ENCODE measurements around the gene TCEA2.

Gene TCEA2

DNA sequence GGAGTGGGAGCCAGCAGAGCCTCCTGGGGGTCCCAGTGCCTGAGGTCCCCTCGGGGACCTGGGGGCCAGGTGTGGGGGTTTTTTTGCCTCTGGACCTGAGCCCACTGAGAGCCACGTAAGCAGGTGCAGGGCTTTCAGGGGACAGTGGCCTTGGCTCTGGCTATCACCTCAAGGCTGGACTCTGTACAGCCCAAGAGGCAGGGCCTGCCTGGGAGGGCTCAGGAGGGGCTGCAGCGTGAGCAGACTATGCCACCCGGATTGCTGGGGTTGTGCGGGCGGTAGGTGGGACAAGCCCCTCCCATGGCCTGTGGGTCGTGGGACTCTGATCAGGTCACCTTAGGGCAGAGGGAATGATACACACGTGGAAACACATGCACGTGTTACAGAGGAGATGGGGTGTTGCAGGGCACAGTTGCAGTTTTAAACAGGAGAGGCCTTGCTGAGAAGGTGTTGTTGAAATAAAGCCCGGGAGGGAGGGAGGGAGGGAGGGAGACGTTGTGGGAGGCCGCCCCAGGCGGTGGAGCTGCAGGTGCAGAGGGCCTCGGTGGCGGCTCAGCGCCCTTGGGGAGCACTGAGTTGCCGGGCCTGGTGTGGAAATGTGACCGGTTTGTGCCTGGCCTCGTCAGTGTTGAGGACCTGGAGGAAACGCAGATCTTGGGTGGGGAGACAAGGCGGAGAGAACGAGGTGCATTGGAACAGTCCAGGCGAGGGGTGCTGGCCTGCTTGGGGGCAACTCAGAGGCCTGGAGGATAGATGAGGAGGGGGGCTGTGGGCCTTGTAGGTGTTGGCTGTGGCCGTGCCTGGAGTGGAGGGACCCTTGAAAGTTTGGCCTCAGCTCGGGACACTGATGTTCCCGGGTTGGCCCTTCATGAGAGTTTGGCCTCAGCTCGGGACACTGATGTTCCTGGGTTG, 2.3 kb downstream of the TCEA2 start:
- DNase-seq (ENCODE audit: low read depth), result no peak

DNA sequence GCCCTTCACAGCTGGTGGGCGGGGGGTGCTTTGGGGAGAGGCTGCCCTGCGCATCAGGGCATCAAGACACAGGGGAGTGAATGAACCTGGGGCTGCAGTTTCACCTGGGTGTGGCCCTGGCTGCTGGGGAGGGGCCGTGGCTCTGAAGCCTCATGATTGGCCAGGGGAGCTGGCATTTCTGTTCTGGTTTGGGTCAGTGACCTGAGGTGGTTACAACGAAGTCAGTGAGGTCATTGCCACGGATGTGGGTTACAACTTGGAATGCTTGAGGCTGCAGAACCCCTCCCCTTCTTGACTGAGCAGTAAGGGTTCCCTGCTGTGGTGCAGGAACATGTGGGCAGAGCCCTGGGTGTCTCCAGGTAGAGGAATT, 3.0 kb downstream of the TCEA2 start:
- DNase-seq (ENCODE audit: low read depth), result no peak

DNA sequence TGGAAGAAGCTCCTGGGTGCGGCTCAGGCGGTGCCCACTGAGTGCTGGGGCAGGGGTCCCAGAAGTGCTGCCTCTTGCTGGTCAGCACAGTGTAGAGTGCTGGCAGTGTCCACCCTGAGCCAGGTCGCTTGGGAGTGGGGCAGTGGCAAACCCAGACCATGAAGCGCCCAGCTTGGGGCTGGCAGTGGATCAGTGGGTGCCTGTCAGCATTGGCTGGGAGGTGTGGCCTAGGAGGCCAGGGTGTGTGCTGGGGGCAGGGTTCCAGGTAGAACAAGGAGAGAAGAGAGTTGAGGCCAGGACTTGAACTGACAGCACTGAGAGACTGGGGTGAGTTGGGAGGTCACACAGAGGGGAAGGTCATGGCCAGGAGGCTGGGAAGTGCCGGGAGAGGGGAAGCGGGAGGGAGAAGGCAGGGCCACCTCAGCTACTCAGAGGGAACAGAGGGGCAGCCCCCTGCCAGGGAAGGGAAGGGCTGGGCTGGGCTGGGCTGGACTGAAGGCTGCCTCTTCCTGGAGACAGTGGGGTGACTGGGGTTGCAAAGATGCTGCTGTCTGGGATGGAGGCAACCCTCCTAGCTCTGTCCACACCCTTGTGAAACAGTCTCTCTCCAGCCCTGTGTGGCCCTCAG, 4.1 kb downstream of the TCEA2 start:
- DNase-seq (ENCODE audit: low read depth), result no peak

DNA sequence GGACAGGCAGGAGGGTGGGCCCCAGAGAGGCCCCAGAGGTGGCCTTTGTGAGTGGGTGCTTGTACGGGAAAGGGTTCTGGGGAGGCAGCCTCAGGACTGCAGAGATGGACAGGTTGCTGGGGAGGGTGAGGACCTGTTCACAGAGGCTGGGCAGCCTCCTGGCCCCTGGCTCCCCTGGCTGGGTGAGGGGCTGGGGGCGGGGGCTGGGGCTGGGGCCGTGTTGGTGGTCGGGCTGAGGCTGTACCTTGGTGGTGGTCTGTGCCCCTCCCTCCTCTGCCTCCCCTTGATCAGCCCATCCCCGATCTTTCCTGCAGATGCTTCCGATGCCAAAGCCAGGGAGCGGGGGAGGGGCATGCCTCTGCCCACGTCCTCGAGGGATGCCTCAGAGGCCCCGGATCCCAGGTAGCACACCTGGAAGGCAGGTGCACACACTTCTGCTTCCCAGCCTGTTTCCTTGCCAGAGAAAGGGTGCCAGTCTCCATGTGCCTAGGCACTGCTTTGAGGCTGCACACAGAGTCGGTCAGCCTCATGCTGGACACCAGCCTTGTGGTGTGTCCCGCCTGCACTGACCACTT, 4.8 kb downstream of the TCEA2 start:
- no peak for DNase-seq (ENCODE audit: low read depth)

DNA sequence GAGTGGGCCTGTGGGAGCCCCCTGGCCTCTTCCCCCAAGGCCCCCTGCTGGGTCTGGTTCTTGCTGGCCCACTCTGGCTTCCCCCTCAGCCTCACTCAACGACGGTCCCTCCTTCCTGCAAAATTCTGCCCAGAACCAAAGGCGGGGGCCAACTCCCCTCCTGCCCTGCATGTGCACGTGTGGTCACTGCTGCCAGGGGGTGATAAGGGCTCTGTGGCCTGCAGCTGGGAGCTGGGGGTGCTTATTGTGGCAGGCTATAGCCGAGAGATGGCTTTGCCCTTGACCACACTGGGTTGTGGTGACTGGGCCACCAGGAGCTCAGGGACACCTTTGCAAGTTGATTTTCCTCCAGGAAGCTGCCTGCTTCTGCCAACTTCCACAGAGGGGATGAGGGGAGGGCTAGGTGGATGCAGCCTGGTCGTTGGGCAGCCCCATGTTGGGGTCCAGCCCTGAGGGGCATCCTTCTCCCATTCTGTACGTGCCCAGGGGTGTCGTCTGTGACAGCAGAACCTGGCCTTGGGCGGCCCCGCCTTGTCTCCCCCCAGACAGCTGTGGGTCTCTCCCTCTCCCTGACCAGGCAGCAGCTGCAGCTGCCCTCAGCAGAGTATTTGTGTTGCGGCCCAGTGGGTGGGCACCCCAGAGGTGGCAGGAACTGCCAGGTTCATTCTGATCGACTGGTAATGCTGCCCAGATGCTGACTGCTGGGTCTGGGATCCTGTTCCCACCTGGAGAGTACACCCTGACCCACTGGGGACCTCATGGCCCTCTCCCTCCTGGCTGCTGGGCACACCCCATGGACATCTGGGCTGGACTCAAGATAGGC, 5.6 kb downstream of the TCEA2 start:
- DNase-seq (ENCODE audit: low read depth), result no peak

DNA sequence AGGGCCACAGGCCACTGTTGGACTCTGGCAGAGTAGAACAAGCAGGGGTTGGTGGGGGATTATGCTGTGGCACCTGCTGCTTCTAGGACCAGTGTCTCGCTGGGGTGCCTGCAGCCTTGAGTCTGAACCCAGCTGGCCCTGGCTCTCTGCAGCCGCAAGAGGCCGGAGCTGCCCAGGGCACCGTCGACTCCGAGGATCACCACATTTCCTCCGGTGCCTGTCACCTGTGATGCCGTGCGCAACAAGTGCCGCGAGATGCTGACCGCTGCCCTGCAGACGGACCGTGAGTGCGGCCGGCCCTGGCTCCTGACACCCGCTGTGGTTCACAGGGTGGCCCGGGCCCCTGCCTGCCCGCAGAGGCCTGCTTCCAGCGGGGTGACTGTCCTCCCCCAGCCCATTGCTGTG, 6.2 kb downstream of the TCEA2 start:
- no peak for DNase-seq (ENCODE audit: low read depth)

DNA sequence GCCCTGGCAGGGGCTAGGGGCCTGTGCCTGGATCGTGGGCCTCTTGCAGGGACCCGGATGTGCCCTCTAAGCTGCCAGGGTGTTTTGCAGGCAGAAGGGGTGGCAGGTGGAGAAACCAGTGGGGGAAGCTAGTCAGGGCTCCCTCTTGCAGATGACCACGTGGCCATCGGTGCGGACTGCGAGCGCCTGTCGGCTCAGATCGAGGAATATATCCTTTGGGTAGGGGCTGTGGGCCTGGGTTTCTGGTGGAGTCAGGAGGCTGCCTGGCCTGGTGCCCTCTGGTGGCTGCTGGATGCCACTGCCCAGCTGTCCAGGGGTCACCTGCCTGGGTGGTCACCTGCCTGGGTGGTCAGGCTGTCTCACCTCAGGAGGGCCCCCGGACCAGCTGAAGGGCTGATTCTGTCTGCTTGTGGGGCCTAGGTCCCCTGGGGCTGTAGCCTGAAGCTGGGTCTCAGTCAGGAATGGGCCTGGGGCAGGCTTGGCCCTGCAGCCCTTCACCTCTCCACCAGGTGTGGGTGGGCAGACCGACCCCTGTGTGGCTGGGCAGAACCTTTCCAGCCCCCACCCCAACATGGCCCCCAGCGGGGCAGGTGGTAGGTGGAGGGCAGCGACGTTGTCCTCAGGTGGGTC, 6.7 kb downstream of the TCEA2 start:
- DNase-seq (ENCODE audit: low read depth), result no peak

DNA sequence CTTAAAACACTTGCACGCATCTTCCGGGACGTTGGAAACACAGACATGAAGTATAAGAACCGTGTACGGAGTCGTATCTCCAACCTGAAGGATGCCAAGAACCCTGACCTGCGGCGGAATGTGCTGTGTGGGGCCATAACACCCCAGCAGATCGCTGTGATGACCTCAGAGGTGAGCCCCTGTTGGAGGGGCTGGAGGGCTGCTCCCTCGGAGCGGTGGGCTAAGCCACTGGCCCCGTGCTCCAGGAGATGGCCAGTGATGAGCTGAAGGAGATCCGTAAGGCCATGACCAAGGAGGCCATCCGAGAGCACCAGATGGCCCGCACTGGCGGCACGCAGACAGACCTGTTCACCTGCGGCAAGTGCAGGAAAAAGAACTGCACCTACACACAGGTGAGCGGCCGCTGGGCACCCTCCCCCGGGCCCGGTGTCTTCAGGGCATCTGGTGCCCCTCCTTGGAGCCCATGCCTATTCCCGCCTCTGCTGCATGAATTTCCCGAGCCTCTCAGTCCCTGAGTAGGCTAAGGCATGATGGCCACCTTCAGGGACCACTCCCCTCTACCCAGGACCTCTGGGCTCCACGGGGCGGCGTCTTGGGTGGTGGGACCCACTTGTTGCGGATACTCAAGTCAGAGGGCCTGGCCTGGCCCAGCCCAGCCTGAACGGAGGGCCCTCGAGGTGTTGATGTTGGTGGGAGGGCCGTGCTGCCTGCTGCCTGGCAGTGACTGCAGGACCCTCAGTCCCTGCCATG, 7.4 kb downstream of the TCEA2 start:
- DNase-seq (ENCODE audit: low read depth), result no peak

DNA sequence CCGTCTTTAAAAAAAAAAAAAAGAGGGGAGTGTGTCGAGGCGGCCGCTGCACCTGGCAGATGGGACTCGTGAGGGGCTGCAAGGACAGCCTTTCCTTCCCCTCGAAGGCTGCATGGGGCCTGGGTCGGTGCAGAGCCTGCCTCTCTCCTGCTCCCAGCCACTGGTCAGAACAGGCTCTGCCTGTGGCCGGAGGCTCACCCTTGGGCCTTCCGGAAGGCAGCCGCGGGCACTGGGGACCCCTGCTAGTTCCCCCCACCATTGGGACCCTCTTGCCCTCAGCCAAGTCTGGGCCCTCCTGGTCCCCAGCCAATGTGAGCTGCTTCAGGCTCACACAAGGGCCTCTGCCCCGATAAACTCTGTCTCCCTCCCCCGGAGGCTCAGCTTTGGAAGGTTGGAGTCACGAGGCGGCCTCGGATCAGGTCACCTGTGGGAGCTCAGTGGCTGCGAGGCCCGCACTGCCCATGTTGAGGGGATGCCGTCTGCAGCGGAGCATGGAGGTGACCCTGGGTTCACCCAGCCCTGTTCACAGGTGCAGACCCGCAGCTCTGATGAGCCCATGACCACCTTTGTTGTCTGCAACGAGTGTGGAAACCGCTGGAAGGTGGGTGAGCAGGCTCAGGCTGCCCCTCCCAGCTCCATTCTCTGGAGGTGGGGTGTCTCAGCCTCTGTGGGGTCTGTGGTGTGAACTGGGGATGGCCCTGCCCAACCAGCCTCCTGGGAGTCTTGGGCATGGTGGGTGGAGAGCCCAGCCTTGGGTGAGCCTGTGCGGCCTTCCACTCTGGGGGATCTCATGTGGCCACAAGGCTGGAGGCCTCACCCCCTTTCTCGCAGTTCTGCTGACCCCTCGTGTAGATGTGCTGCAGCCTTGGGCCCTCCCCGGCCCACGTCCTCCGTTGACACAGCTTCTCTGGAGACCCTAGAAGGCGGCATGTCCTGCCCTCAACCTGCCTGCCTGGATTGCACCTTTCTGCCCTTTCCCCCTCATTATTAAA, 8.6 kb downstream of the TCEA2 start:
- DNase-seq (ENCODE audit: low read depth), result no peak

DNA sequence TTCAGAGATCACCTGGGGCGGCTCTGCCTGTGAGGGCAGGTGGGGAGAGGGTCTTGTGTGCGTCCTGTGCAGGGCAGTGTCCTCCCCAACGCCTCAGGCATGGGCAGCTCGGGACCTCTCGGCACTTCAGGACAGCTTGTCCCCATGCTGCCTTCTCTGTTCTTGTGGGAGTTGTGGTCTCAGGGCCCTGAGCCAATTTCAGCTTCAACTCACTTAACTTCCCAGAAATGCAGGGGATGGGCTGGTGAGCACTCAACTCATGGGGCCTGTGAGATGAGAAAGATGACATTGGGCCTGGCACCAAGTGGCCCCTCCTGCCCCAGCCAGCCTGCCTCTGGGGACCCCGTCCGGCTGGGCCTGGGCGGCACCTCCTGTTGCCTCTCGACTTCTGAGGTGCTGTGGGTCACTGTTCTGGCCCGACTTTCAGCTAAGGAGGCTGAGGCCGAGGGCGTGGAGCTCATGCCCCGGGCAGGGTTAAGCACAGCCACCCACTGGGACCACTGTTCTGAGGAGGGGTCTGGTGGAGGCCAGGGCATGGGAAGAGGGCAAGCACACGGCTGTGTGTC, 9.6 kb downstream of the TCEA2 start:
- no peak for DNase-seq (ENCODE audit: low read depth)

DNA sequence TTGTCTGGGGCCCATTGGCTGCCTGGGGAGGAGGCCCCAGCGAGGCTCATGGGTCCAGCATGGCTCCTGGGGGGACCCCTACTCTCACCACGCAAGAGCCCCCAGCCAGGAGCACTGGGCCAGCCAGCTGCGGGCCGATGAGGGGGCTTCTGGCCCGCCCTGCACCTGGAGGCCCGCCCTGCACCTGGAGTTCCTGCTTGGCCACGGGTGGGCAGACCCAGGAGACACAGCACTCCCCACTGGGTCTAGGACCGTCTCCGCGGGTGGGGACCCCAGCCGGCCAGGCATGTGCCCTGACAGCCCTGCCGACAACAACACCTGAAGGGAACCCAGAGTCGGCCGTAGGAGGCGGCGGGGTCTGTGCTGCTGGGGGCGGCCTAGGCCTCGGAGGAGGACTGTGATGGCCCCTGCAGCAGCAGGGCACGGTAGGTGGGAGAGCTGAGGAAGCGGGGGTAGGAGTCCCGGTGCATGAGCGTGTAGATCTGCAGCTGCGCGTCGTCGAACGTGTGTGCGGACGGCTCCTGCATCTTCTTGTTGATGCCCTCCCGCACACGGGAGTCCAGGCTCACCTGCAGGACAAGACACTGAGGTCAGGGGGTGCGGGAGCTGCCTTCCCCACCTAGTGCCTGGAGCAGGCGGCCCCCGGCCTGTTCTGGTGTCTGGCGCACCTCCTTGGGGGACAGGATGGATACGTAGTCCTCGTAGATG, 10.6 kb downstream of the TCEA2 start:
- DNase-seq (ENCODE audit: low read depth), result no peak

DNA sequence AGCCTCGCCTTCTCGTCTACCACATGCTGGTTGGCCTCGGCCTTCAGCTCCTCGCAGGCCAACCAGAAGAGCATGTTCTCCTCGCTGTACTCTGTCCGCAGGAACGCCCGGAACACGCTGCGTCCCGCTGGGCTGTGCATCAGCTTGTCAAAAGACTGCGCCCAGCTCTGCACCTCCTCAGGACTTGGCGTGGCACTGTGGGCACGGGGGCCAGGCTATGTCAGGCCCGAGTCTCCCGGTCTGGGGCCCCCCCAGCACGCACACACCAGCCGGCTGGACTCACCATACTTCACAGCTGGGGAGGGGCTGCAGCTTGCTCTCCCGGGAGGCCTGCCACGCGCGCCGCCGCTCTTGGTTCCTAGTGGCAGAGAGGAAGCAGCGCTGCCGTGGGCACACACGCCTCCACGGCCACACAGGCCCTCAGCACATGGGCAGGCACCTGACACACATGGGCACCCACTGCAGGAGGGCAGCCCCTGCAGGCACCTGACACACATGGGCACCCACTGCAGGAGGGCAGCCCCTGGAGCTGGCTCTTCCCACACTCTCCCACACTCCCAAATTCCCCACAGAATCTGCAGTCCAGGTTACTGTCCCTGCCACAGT, 11.3 kb downstream of the TCEA2 start:
- DNase-seq (ENCODE audit: low read depth), result no peak

DNA sequence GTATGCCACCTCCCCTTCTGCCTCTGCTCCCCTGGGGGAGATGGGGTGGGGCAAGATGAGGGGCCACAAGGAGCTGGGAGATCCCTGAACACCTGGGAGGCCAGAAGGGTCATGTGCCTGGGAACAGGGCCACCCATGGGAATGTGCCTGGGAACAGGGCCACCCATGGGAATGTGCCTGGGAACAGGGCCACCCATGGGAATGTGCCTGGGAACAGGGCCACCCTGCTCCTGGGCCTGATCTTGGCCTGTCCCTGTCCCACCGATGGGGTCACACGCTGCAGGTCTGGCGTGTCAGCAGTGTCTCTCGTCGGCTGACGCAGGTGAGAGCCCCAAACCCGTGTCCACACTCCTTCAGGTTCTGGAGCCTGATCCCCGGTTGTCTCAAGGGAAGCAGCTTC, 12.0 kb downstream of the TCEA2 start:
- DNase-seq (ENCODE audit: low read depth), result no peak

DNA sequence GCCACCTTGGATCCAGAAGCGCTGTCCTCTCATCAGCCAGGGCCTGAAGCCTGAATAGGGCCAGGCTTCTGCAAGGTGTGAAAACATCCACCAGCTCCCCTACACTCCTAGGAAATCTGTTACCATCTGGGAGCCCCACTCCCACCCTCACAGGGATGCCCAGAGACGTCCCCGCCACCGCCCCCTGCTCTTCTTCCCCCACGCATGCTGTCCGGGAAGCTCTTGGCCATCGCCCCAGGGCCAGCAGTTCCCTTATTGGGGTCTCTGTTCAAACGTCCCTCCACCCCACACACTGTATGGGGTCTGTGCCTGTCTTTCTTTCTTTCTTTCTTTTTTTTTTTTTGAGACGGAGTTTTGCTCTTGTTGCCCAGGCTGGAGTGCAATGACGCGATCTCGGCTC, 12.6 kb downstream of the TCEA2 start:
- DNase-seq (ENCODE audit: low read depth), result no peak

DNA sequence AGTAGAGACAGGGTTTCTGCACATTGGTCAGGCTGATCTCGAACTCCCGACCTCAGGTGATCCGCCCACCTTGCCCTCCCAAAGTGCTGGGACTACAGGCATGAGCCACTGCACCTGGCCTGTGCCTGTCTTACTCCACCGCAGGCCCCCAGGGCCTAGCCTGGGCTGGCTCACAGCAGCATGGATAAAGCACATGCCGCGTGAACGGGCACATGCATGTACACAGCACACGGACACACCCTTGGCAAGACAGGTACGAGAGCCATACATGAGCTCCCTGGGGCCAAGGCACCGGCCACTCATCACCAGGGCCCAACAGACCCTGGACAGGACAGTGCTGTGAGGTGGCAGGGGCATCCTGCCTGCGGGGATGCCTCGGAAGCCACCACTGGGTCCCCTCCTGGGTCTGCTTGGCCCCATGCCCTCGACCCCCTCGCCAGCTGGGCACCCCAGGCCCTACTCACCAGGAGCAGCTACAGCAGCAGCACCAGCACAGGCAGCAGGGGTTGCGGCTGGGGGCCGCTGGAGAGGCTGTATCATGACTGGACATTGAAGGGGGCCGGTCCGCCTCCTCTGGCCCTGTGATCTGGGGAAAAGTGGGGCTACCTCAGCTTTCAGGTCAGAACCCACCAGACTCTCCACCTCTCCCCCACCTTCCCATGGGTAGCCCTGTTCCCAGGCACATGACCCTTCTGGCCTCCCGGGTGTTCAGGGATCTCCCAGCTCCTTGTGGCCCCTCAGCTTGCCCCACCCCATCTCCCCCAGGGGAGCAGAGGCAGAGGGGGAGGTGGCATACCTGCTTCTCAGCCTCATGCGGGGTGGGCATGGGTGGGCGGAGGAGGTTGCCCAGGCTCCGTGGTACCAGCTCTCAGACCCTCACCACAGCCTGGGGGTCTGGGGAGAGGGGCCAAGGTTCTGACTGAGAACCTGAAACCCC, 13.3 kb downstream of the TCEA2 start:
- DNase-seq (ENCODE audit: low read depth), result no peak

DNA sequence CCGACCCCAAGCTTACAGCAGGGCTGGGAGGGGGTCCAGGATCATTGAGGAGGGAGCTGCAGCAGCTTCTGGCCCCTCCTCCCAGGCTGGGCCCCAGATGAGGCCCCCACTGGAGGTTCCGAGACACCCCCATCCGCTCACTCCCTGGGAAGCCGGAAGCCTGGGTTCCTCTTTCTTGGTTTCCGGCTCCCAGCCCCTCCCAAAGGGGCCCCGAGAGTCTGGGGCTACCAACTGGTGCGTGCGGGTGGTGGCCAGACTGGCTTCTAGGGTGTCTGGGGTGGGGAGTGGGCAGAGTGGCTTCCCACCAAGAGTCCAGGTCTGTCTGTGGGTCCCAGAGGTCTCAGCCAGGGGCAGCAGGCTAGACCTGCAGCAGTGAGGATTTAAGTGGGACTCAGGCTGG, 14.1 kb downstream of the TCEA2 start:
- DNase-seq (ENCODE audit: low read depth), result no peak

DNA sequence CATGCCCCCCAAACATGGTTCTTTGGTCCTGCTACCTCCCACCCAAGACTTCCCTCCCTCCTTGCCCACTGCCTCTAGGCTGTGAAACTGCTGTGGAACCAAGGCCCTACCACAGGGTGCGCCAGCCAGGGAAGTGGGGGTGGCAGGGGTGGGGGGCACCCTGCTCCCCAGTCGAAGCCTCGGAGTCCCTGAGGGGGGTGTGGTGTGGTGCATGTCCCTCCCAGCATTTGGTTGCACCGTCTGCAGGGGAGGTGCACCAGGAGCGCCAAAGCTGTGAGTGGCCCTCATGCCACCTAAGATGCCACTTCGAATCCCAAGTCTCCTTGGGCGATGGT, 14.5 kb downstream of the TCEA2 start:
- DNase-seq (ENCODE audit: low read depth), result no peak
